HG03139 (cell line): ENCODE data around the gene MAP4K3.
A peak's percentile ranks its signal among the peaks of the same experiment; 100 is the strongest.
"Not testable (repeated sequence)": the region's sequence is repeated elsewhere in the genome, so short reads cannot be mapped to it uniquely, and the experiment has no call there.

Experiments
- ATAC-seq: cut with Tn5 transposase; IDR thresholded peaks from one replicate; pipeline ENCODE4 v1.9.1; 2021; ENCODE audit not compliant: unreplicated experiment

The MAP4K3 gene

GRCh38 chr2:39411181-39411944 is 25.7 kb downstream of the MAP4K3 start:
- ATAC-seq, result no peak

- ATAC-seq, result no peak
Observed at GRCh38 chr2:39409697-39410389, 27.2 kb downstream of the MAP4K3 start.

GRCh38 chr2:39408351-39409136 is 28.5 kb downstream of the MAP4K3 start:
- peak; percentile 43 for ATAC-seq

GRCh38 chr2:39407516-39408296 is 29.4 kb downstream of the MAP4K3 start:
- no peak for ATAC-seq

- ATAC-seq, result no peak
Observed at GRCh38 chr2:39405364-39405763, 31.7 kb downstream of the MAP4K3 start.

GRCh38 chr2:39403311-39403710 is 33.8 kb downstream of the MAP4K3 start:
- no peak for ATAC-seq

GRCh38 chr2:39401319-39401718 is 35.8 kb downstream of the MAP4K3 start:
- no peak for ATAC-seq

- ATAC-seq, result no peak
Observed at GRCh38 chr2:39399570-39399969, 37.5 kb downstream of the MAP4K3 start.

- ATAC-seq, result no peak
Observed at GRCh38 chr2:39395313-39395712, 41.8 kb downstream of the MAP4K3 start.

- ATAC-seq, result no peak
Observed at GRCh38 chr2:39394516-39394961, 42.5 kb downstream of the MAP4K3 start.

- ATAC-seq, result no peak
Observed at GRCh38 chr2:39392672-39393071, 44.4 kb downstream of the MAP4K3 start.

GRCh38 chr2:39390216-39390615 is 46.9 kb downstream of the MAP4K3 start:
- no peak for ATAC-seq

GRCh38 chr2:39386064-39386463 is 51.0 kb downstream of the MAP4K3 start:
- ATAC-seq, result no peak

GRCh38 chr2:39385172-39385571 is 51.9 kb downstream of the MAP4K3 start:
- ATAC-seq, result no peak

GRCh38 chr2:39384071-39384470 is 53.0 kb downstream of the MAP4K3 start:
- ATAC-seq, result not testable (repeated sequence)

GRCh38 chr2:39383146-39383545 is 53.9 kb downstream of the MAP4K3 start:
- no peak for ATAC-seq

GRCh38 chr2:39381653-39382052 is 55.4 kb downstream of the MAP4K3 start:
- ATAC-seq, result no peak

GRCh38 chr2:39380525-39381150 is 56.4 kb downstream of the MAP4K3 start:
- ATAC-seq, result no peak

GRCh38 chr2:39379643-39380524 is 57.2 kb downstream of the MAP4K3 start:
- peak; percentile 62 for ATAC-seq
